Parathyroid adenoma (tissue), 2 donors: Measurements from ENCODE around the gene SEMA6A.

Source experiments
- H2AFZ ChIP-seq: fragments of 300-600 bp; sonication (generic); one replicate; pipeline ENCODE4 v1.7.0; 2017; ENCODE audit warnings: antibody characterized with exemption, mild to moderate bottlenecking
- H3K27ac ChIP-seq: fragments of 300-600 bp; sonication (generic); one replicate; pipeline ENCODE4 v1.7.0; 2017
- H3K27me3 ChIP-seq: fragments of 300-600 bp; sonication (generic); one replicate; pipeline ENCODE4 v1.7.0; 2017; ENCODE audit warnings: low read length; ENCODE audit not compliant: control insufficient read depth, insufficient read depth
- H3K36me3 ChIP-seq: fragments of 300-600 bp; sonication (generic); one replicate; pipeline ENCODE4 v1.7.0; 2017; ENCODE audit warnings: low read length; ENCODE audit not compliant: control insufficient read depth, insufficient read depth
- H3K4me1 ChIP-seq: fragments of 300-600 bp; sonication (generic); one replicate; pipeline ENCODE4 v1.7.0; 2017; ENCODE audit warnings: control low read depth
- H3K4me2 ChIP-seq: fragments of 300-600 bp; sonication (generic); one replicate; pipeline ENCODE4 v1.7.0; 2017; ENCODE audit warnings: low read length
- H3K4me3 ChIP-seq: fragments of 300-600 bp; sonication (generic); one replicate; pipeline ENCODE4 v1.7.0; 2017; ENCODE audit warnings: low read depth, low read length
- H3K79me2 ChIP-seq: fragments of 300-600 bp; sonication (generic); one replicate; pipeline ENCODE4 v1.7.0; 2017; ENCODE audit warnings: control low read depth
- H3K9ac ChIP-seq: fragments of 300-600 bp; sonication (generic); one replicate; pipeline ENCODE4 v1.7.0; 2017; ENCODE audit warnings: mild to moderate bottlenecking
- H3K9me3 ChIP-seq: fragments of 300-600 bp; sonication (generic); one replicate; pipeline ENCODE4 v1.7.0; 2017; ENCODE audit warnings: low read length; ENCODE audit not compliant: control insufficient read depth
- TF ChIP-seq, protein P1 (sequence below): fragments of 300-600 bp; sonication (generic); IDR thresholded peaks from one replicate; pipeline ENCODE4 v1.7.0; 2017; ENCODE audit warnings: antibody characterized with exemption, mild to moderate bottlenecking
- donor health status: primary hyperparathyroidism.

SEMA6A gene

DNA sequence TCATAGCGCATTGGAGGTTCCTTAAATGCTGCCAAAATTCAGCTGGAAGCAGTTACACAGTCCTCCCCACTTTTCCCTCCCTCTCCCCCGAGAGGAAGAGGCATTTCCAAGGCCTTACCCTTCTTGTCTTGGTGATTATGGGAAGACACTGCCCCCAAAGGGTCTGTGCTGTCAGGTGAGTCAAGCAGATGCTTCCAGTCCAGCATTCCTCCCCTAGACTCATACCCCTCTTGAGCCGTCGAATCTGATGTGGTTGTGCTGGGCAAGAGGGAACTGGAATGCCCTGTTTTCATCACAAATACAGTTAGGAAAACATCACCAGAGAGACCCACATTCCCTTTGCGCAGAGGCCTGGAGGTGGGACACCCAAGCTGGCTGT lies 107.2 kb downstream of the SEMA6A start:
- Histone ChIP-seq H3K4me2 (no peak overlapping the region), H3K4me1 (no peaks in the 10 kb centered on the region), H3K27ac (no peak overlapping the region), H3K36me3 (no peaks in the 10 kb centered on the region), H3K27me3 (no peaks in the 10 kb centered on the region), H3K79me2 (no peaks in the 10 kb centered on the region), H3K9ac (no peak overlapping the region), H3K4me3 (no peak overlapping the region), H3K9me3 (no peaks in the 10 kb centered on the region), H2AFZ (no peak overlapping the region)
- TF ChIP-seq, protein P1, sequence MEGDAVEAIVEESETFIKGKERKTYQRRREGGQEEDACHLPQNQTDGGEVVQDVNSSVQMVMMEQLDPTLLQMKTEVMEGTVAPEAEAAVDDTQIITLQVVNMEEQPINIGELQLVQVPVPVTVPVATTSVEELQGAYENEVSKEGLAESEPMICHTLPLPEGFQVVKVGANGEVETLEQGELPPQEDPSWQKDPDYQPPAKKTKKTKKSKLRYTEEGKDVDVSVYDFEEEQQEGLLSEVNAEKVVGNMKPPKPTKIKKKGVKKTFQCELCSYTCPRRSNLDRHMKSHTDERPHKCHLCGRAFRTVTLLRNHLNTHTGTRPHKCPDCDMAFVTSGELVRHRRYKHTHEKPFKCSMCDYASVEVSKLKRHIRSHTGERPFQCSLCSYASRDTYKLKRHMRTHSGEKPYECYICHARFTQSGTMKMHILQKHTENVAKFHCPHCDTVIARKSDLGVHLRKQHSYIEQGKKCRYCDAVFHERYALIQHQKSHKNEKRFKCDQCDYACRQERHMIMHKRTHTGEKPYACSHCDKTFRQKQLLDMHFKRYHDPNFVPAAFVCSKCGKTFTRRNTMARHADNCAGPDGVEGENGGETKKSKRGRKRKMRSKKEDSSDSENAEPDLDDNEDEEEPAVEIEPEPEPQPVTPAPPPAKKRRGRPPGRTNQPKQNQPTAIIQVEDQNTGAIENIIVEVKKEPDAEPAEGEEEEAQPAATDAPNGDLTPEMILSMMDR = no peak

DNA sequence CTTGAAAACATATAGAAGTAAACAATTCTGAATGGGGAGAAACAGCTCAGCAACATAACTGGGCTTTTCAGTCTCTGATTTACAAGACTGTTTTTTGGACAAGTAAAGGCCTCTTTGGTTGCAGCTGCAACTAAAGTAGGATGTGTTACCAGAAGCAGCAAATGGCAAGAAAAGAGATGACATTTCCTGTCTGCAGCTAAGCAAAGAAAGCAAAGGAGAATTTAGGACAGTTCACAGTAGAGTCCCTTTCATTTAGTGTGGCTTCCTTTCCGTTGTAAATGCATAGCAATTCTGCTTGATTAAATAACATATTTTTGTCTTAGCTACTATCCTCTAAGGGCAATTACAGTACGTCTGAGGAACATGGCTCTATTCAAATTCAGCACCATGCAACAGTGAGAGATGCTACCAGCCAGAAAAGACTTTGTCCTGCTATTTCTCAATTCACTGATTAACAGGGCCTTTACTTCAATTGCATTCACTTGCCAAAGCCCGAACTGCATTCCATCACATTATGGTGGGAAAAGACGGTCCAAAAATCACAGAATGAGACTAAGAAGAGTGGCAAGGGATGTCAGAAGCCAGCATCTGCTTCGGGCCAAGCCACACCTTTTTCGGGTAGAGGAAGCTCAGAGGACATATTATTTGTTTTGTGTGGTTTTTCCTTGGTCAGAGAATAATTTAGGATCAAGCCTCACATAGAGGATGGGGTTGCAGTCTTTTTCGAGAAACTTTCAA lies 107.7 kb downstream of the SEMA6A start:
- Histone ChIP-seq H3K4me1 (no peaks in the 10 kb centered on the region), H3K27ac (no peak overlapping the region), H3K79me2 (no peaks in the 10 kb centered on the region), H3K27me3 (no peaks in the 10 kb centered on the region), H2AFZ (no peak overlapping the region), H3K4me2 (no peak overlapping the region), H3K4me3 (no peak overlapping the region), H3K36me3 (no peaks in the 10 kb centered on the region), H3K9ac (no peak overlapping the region), H3K9me3 (no peaks in the 10 kb centered on the region)
- TF ChIP-seq, protein P1 = no peak

GRCh38 chr5:116465411-116465810 lies 109.2 kb downstream of the SEMA6A start:
- H3K9ac ChIP-seq = no peak overlapping the region
- TF ChIP-seq, protein P1 = no peak
- H3K36me3 ChIP-seq = no peaks in the 10 kb centered on the region
- H3K9me3 ChIP-seq = no peaks in the 10 kb centered on the region
- no peaks in the 10 kb centered on the region for H3K27me3 ChIP-seq
- H3K79me2 ChIP-seq = no peaks in the 10 kb centered on the region
- H3K4me3 ChIP-seq = no peak overlapping the region
- H3K27ac ChIP-seq = no peak overlapping the region
- no peak overlapping the region for H3K4me2 ChIP-seq
- H3K4me1 ChIP-seq = no peaks in the 10 kb centered on the region
- H2AFZ ChIP-seq = no peak overlapping the region

- Histone ChIP-seq H3K4me2 (no peak overlapping the region), H3K9me3 (no peaks in the 10 kb centered on the region), H3K4me1 (no peaks in the 10 kb centered on the region), H3K36me3 (no peaks in the 10 kb centered on the region), H2AFZ (no peak overlapping the region), H3K27ac (no peak overlapping the region), H3K79me2 (no peaks in the 10 kb centered on the region), H3K4me3 (no peak overlapping the region), H3K27me3 (no peaks in the 10 kb centered on the region), H3K9ac (no peak overlapping the region)
- TF ChIP-seq, protein P1 = no peak
Measured at GRCh38 chr5:116464144-116464708, 110.4 kb downstream of the SEMA6A start.

DNA sequence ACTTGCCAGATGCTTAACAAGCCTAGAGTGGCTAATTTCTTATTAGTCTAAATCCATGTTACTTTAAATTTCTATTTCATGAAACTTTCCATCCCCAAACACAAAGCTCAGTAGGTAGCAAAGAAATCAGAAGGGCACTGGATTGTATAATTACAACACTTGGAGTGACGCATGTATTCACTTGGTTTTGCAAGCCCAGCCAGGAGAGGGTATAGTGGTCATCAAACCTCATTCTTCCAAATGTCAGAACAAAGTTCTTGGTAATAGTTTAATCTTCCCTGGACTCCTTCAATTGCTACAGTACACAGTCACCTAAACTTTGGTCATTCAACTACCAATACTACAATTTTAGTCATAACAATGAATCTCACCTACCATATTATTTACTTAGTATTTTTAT lies 112.1 kb downstream of the SEMA6A start:
- Histone ChIP-seq H2AFZ (no peak overlapping the region), H3K4me1 (no peaks in the 10 kb centered on the region), H3K79me2 (no peaks in the 10 kb centered on the region), H3K9ac (no peak overlapping the region), H3K4me2 (no peak overlapping the region), H3K27me3 (no peaks in the 10 kb centered on the region), H3K36me3 (no peaks in the 10 kb centered on the region), H3K27ac (no peak overlapping the region), H3K4me3 (no peak overlapping the region), H3K9me3 (no peaks in the 10 kb centered on the region)
- TF ChIP-seq, protein P1 = no peak
